ENCODE measurements around the gene MRPL19.

Gene MRPL19

GRCh38 chr2:75616406-75616805, 30.2 kb upstream of the MRPL19 start:
- no peak for DNase-seq (ENCODE audit: low read depth, low spot score)

- DNase-seq (ENCODE audit: low read depth, low spot score), result no peak
These were observed 29.6 kb upstream of the MRPL19 start for GRCh38 chr2:75616933-75617332.

GRCh38 chr2:75619956-75620740, 26.4 kb upstream of the MRPL19 start:
- no peak for DNase-seq (ENCODE audit: low read depth, low spot score)

- DNase-seq (ENCODE audit: low read depth, low spot score), result no peak
These were observed 25.4 kb upstream of the MRPL19 start for GRCh38 chr2:75621228-75621627.

- no peak for DNase-seq (ENCODE audit: low read depth, low spot score)
These were observed 24.1 kb upstream of the MRPL19 start for GRCh38 chr2:75622500-75622899.

GRCh38 chr2:75622929-75623328, 23.7 kb upstream of the MRPL19 start:
- DNase-seq (ENCODE audit: low read depth, low spot score), result no peak

GRCh38 chr2:75627902-75628504, 18.6 kb upstream of the MRPL19 start:
- DNase-seq (ENCODE audit: low read depth, low spot score), result no peak

GRCh38 chr2:75632091-75632701, 14.4 kb upstream of the MRPL19 start:
- no peak for DNase-seq (ENCODE audit: low read depth, low spot score)

- DNase-seq (ENCODE audit: low read depth, low spot score), result no peak
These were observed 13.8 kb upstream of the MRPL19 start for GRCh38 chr2:75632813-75633212.

- DNase-seq (ENCODE audit: low read depth, low spot score), result no peak
These were observed 13.0 kb upstream of the MRPL19 start for GRCh38 chr2:75633620-75634019.

- no peak for DNase-seq (ENCODE audit: low read depth, low spot score)
These were observed 11.6 kb upstream of the MRPL19 start for GRCh38 chr2:75634945-75635344.

GRCh38 chr2:75637568-75637967, 9.0 kb upstream of the MRPL19 start:
- DNase-seq (ENCODE audit: low read depth, low spot score), result no peak

- DNase-seq (ENCODE audit: low read depth, low spot score), result peak; percentile 31
These were observed 5.9 kb upstream of the MRPL19 start for GRCh38 chr2:75640621-75641121.

GRCh38 chr2:75641587-75641986, 5.0 kb upstream of the MRPL19 start:
- DNase-seq (ENCODE audit: low read depth, low spot score), result no peak

GRCh38 chr2:75643980-75644379, 2.6 kb upstream of the MRPL19 start:
- DNase-seq (ENCODE audit: low read depth, low spot score), result no peak

- DNase-seq (ENCODE audit: low read depth, low spot score), result no peak
These were observed 940 bp upstream of the MRPL19 start for GRCh38 chr2:75645643-75646042.

GRCh38 chr2:75646090-75646582, 447 bp upstream of the MRPL19 start:
- DNase-seq (ENCODE audit: low read depth, low spot score), result no peak

- no peak for DNase-seq (ENCODE audit: low read depth, low spot score)
These were observed 1.2 kb downstream of the MRPL19 start for GRCh38 chr2:75647771-75648170.

- DNase-seq (ENCODE audit: low read depth, low spot score), result no peak
These were observed 7.4 kb downstream of the MRPL19 start for GRCh38 chr2:75654012-75654411.

- DNase-seq (ENCODE audit: low read depth, low spot score), result no peak
These were observed 9.3 kb downstream of the MRPL19 start for GRCh38 chr2:75655861-75656260.

GRCh38 chr2:75656563-75656962, 10.0 kb downstream of the MRPL19 start:
- DNase-seq (ENCODE audit: low read depth, low spot score), result no peak

- no peak for DNase-seq (ENCODE audit: low read depth, low spot score)
These were observed 11.2 kb downstream of the MRPL19 start for GRCh38 chr2:75657798-75658197.

GRCh38 chr2:75666911-75667310, 20.3 kb downstream of the MRPL19 start:
- no peak for DNase-seq (ENCODE audit: low read depth, low spot score)
